Osteoblast (primary cell): Measurements from ENCODE around the gene MYLK. TPM values are rescaled to one million over a fixed set of nuclear protein-coding genes. Genes with fewer than 3 reads are reported as not detected.

Source experiments
- DNase-seq: peaks from one replicate; pipeline ENCODE4 v3.0.0; 2011; ENCODE audit warnings: low spot score, mixed read lengths; ENCODE audit not compliant: insufficient read length; ENCODE audit errors: missing footprints
- H2AFZ ChIP-seq: 2 replicates; pipeline ENCODE4 v1.6.0; 2011; ENCODE audit warnings: mild to moderate bottlenecking, low read length
- H3K27ac ChIP-seq: 2 replicates; pipeline ENCODE4 v1.5.1; 2011; ENCODE audit warnings: mild to moderate bottlenecking, low read depth, low read length, moderate library complexity
- H3K27me3 ChIP-seq: 2 replicates; pipeline ENCODE4 v1.6.0; 2012; ENCODE audit warnings: mild to moderate bottlenecking, control low read depth, inconsistent platforms, low read length, moderate library complexity; ENCODE audit not compliant: insufficient read depth
- H3K36me3 ChIP-seq: 2 replicates; pipeline ENCODE4 v1.5.1; 2011; ENCODE audit warnings: mild to moderate bottlenecking, low read length, control low read depth, moderate library complexity; ENCODE audit not compliant: insufficient read depth
- H3K4me1 ChIP-seq: 2 replicates; pipeline ENCODE4 v1.5.1; 2011; ENCODE audit warnings: mild to moderate bottlenecking, low read length, control low read depth, moderate library complexity; ENCODE audit not compliant: insufficient read depth
- H3K4me2 ChIP-seq: 2 replicates; pipeline ENCODE4 v1.6.0; 2011; ENCODE audit warnings: mild to moderate bottlenecking, low read length; ENCODE audit not compliant: insufficient read depth
- H3K4me3 ChIP-seq: fragments of 200-600 bp; sonication (generic); 3 replicates; pipeline ENCODE4 v1.5.1; 2012; ENCODE audit warnings: mild to moderate bottlenecking, low read length, inconsistent platforms; ENCODE audit not compliant: insufficient read depth
- H3K79me2 ChIP-seq: 2 replicates; pipeline ENCODE4 v1.6.0; 2012; ENCODE audit warnings: mild to moderate bottlenecking, low read length, control low read depth, inconsistent platforms; ENCODE audit not compliant: insufficient read depth
- H3K9me3 ChIP-seq: 2 replicates; pipeline ENCODE4 v1.5.1; 2011; ENCODE audit warnings: low read depth, low read length, control low read depth
- H4K20me1 ChIP-seq: 2 replicates; pipeline ENCODE4 v1.6.0; 2012; ENCODE audit warnings: mild to moderate bottlenecking, low read length, control low read depth; ENCODE audit not compliant: insufficient read depth
- CTCF ChIP-seq: IDR thresholded peaks from 2 replicates; pipeline ENCODE4 v1.5.1; 2011; ENCODE audit warnings: mild to moderate bottlenecking, low read depth, low read length, moderate library complexity; ENCODE audit errors: extremely low read depth
- total RNA-seq: library from RNA; depleted of rRNA; stranded (reverse); fragments of >200 nt; gene quantifications from 2 replicates; pipeline ENCODE4 v1.2.3, GENCODE V29; 2012

The MYLK gene
- total RNA-seq, 1 donor = 268 TPM

- peak overlapping the region; percentile 36 for H3K27ac ChIP-seq
- H4K20me1 ChIP-seq = no peaks in the 10 kb centered on the region
- peak; percentile 84 for DNase-seq
- no peak for TF ChIP-seq CTCF
- H3K4me2 ChIP-seq = peak overlapping the region; percentile 90
- no peaks in the 10 kb centered on the region for H3K9me3 ChIP-seq
- peaks cover 18% of the 10 kb centered on the region for H3K79me2 ChIP-seq
- H2AFZ ChIP-seq = peak overlapping the region; percentile 36
- H3K4me3 ChIP-seq = peak overlapping the region; percentile 73
- no peaks in the 10 kb centered on the region for H3K27me3 ChIP-seq
- H3K36me3 ChIP-seq = peaks cover 14% of the 10 kb centered on the region
- peaks cover 21% of the 10 kb centered on the region for H3K4me1 ChIP-seq
Observed at GRCh38 chr3:123584284-123584987, 299.7 kb downstream of the MYLK start.

GRCh38 chr3:123583561-123583960, 300.6 kb downstream of the MYLK start:
- no peak for DNase-seq
- no peaks in the 10 kb centered on the region for H4K20me1 ChIP-seq
- peaks cover 21% of the 10 kb centered on the region for H3K4me1 ChIP-seq
- H3K27ac ChIP-seq = no peak overlapping the region
- no peak overlapping the region for H2AFZ ChIP-seq
- peak overlapping the region; percentile 73 for H3K4me3 ChIP-seq
- no peaks in the 10 kb centered on the region for H3K27me3 ChIP-seq
- no peak for TF ChIP-seq CTCF
- peaks cover 16% of the 10 kb centered on the region for H3K79me2 ChIP-seq
- H3K4me2 ChIP-seq = peak overlapping the region; percentile 90
- peaks cover 20% of the 10 kb centered on the region for H3K36me3 ChIP-seq
- H3K9me3 ChIP-seq = no peaks in the 10 kb centered on the region

- no peak for DNase-seq
- TF ChIP-seq CTCF = no peak
- no peak overlapping the region for H2AFZ ChIP-seq
- H3K4me1 ChIP-seq = peaks cover 18% of the 10 kb centered on the region
- no peaks in the 10 kb centered on the region for H3K9me3 ChIP-seq
- H3K27ac ChIP-seq = no peak overlapping the region
- no peak overlapping the region for H3K4me2 ChIP-seq
- H3K79me2 ChIP-seq = peaks cover 13% of the 10 kb centered on the region
- no peak overlapping the region for H3K4me3 ChIP-seq
- H3K27me3 ChIP-seq = no peaks in the 10 kb centered on the region
- peaks cover 24% of the 10 kb centered on the region for H3K36me3 ChIP-seq
- no peaks in the 10 kb centered on the region for H4K20me1 ChIP-seq
Observed at GRCh38 chr3:123582315-123582714, 301.8 kb downstream of the MYLK start.

- Histone ChIP-seq H2AFZ (peak overlapping the region; percentile 44), H3K36me3 (peaks cover 26% of the 10 kb centered on the region), H3K9me3 (no peaks in the 10 kb centered on the region), H3K4me1 (peaks cover 7% of the 10 kb centered on the region), H3K4me3 (no peak overlapping the region), H3K27me3 (no peaks in the 10 kb centered on the region), H4K20me1 (no peaks in the 10 kb centered on the region), H3K4me2 (no peak overlapping the region), H3K79me2 (no peaks in the 10 kb centered on the region), H3K27ac (no peak overlapping the region)
- no peak for DNase-seq
- TF ChIP-seq CTCF = no peak
Observed at GRCh38 chr3:123576122-123576521, 308.0 kb downstream of the MYLK start.
